Prostate gland (tissue), 2 donors: Measurements from ENCODE around the gene SPATC1L. TPM values are rescaled to one million over a fixed set of nuclear protein-coding genes. Genes with fewer than 3 reads are reported as not detected.

Experiments used
- DNase-seq: peaks from one replicate; pipeline ENCODE4 v3.0.0-alpha.2; 2019; ENCODE audit warnings: low spot score
- H3K27ac ChIP-seq, 2 donors: fragments of 200-600 bp; sonication (generic); 2 replicates each; pipeline ENCODE4 v1.5.1; 2017 to 2019
- H3K27me3 ChIP-seq: fragments of 200-600 bp; sonication (generic); replicated peaks from 2 replicates; pipeline ENCODE4 v1.5.1; 2019; ENCODE audit not compliant: insufficient read depth
- H3K36me3 ChIP-seq, 2 donors: fragments of 200-600 bp; sonication (generic); 1 replicate in 1 of 2; 2 replicates in 1 of 2; pipeline versions ENCODE4 v1.5.1 to v1.8.1; 2017 to 2019
- H3K4me1 ChIP-seq: fragments of 200-600 bp; sonication (generic); replicated peaks from 2 replicates; pipeline ENCODE4 v1.5.1; 2019
- H3K4me3 ChIP-seq, 2 donors: fragments of 200-600 bp; sonication (generic); 2 replicates each; pipeline ENCODE4 v1.5.1; 2017 to 2019
- H3K9me3 ChIP-seq: fragments of 200-600 bp; sonication (generic); 2 replicates; pipeline ENCODE4 v1.5.1; 2017
- CTCF ChIP-seq, 4 experiments: fragments of 200-600 bp in 2 of 4; fragments of 450-650 bp in 2 of 4; sonication (generic) in 2 of 4; IDR thresholded peaks; 1 replicate in 3 of 4; 2 replicates in 1 of 4; pipeline ENCODE4 v1.5.1; 2016 to 2019; ENCODE audit warnings: antibody characterized with exemption in 4 of 4, mild to moderate bottlenecking in 2 of 4, moderate library complexity in 2 of 4
- POLR2A ChIP-seq: fragments of 450-650 bp; IDR thresholded peaks from one replicate; pipeline ENCODE4 v1.6.1; 2016; ENCODE audit warnings: antibody characterized with exemption, mild to moderate bottlenecking
- POLR2AphosphoS5 ChIP-seq: sonication (generic); formaldehyde crosslinking; IDR thresholded peaks from one replicate; pipeline ENCODE4 v1.6.1; 2017; ENCODE audit warnings: antibody characterized with exemption
- WGBS: methylation state at CpG from one replicate; pipeline ENCODE4 v1.1.5; 2018; 5-methylcytosine and 5-hydroxymethylcytosine counted together
- intact Hi-C: fragments of 100-400 bp; cut with DNase I; formaldehyde crosslinking; loops from one replicate; pipeline ENCODE4 v1.14.2; 2022
- total RNA-seq, 2 donors: library from RNA; depleted of rRNA; stranded (reverse); fragments of >200 nt; gene quantifications; one replicate each; pipeline ENCODE4 v1.1.0, GENCODE V29; 2016

Gene SPATC1L
- total RNA-seq, 2 donors from 2014 or later, result 42.0 to 79.4 TPM

DNA sequence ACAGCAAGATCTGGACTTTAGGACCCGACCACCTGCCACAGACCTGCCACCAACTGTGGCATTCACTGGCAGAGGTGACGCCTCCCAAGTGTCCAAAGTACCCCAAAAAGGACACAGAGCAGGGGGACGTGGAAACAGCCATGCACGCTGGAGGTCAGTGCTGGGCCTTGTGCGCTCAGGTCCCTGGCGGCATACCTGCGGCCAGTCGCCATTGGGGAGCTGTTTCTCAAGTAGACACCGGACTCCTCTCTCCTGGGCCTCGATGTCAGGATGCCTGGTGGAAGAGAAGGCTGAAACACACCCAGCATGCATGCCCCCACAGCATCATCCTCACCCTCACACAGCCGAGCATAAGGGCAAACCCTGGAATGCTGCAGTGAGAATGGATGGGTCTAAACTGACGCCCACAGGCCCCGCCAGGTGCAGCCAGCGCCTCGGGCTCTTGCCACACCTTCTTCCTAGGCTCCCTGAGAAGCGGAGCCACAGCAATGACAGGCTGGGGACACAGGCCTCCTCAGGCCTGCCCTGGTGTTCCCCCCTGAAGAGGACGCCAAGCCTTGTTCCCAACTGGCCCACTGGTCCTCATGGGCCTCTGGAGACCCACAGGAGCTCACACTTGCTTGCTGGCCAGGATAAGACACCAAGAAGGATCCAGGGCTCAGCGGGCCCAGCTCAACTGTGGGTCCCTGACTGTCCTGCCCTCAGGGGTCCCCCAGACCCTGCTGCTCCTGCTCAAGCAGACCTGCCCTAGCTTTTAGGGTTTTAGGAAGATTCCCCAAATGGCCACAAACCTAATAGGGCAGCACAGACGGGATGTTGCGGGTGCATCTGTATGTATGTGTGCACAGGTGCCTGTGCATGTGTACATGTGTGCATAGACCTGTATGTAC is 7.7 kb upstream of the SPATC1L start:
- Histone ChIP-seq H3K4me1 (peaks cover 23% of the 10 kb centered on the region), H3K4me3 (no peak overlapping the region), H3K27ac (peak overlapping the region; percentile 96 to 99), H3K9me3 (no peaks in the 10 kb centered on the region), H3K36me3 (peaks cover 4 to 9% of the 10 kb centered on the region in 2 donors), H3K27me3 (no peaks in the 10 kb centered on the region)
- no peak for TF ChIP-seq CTCF (IDR thresholded peaks at IDR 0.05)
- TF ChIP-seq POLR2A, result no peak
- no peak for TF ChIP-seq POLR2AphosphoS5
- no peak for DNase-seq
- 95% methylated on average over 20 of the region's 20 CpGs for WGBS
- intact Hi-C loops, result no loop called here

- Histone ChIP-seq H3K27ac (peak overlapping the region; percentile 96 to 99), H3K9me3 (no peaks in the 10 kb centered on the region), H3K36me3 (peaks cover 4 to 9% of the 10 kb centered on the region in 2 donors), H3K4me3 (no peak overlapping the region), H3K27me3 (no peaks in the 10 kb centered on the region), H3K4me1 (peaks cover 23% of the 10 kb centered on the region)
- intact Hi-C loops, result no loop called here
- no peak for DNase-seq
- 75% methylated on average over 4 of the region's 4 CpGs for WGBS
- TF ChIP-seq POLR2AphosphoS5 (no peak), POLR2A (no peak), CTCF (IDR thresholded peaks at IDR 0.05) (no peak)
Observed at GRCh38 chr21:46191257-46191685, 7.0 kb upstream of the SPATC1L start.

DNA sequence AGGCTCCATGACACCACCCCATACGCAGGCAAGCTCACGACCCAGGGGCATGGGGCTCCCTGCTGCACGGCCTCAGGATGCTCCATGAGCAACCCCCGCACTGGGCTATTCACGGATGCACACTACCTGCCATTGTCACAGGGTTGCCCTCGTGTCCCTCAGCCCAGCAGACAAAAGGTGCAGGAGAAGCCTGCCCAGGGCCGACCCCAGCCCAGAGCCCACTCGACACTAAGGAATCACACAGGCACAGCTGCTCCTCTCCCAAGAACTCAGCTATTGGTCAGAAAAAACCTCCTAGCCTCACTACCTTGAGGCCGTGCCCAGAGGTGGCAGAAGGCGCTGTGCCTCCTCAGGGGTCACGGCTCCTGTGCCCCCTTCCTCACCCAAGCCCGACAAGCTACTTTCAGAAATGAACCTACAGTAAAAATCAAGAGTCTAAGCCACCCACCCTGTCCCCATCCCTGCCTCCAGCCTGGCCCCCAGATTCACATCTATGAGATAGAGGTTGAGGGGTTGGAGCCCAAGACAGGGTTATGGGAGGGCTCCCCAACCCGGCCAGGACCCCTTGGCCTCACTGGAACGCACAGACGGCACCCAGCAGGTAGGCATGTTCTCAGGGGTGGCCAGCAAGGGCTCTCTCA is 6.4 kb upstream of the SPATC1L start:
- H3K36me3 ChIP-seq, result peaks cover 0 to 2% of the 10 kb centered on the region in 2 donors
- intact Hi-C loops, result no loop called here
- H3K27me3 ChIP-seq, result no peaks in the 10 kb centered on the region
- no peaks in the 10 kb centered on the region for H3K9me3 ChIP-seq
- H3K27ac ChIP-seq, result peak overlapping the region; percentile 96 to 99
- DNase-seq, result no peak
- peaks cover 23% of the 10 kb centered on the region for H3K4me1 ChIP-seq
- TF ChIP-seq CTCF (IDR thresholded peaks at IDR 0.05) (no peak), POLR2A (no peak), POLR2AphosphoS5 (no peak)
- 89% methylated on average over 15 of the region's 15 CpGs for WGBS
- H3K4me3 ChIP-seq, result no peak overlapping the region

GRCh38 chr21:46189959-46190490 is 5.8 kb upstream of the SPATC1L start:
- Histone ChIP-seq H3K4me1 (peaks cover 23% of the 10 kb centered on the region), H3K4me3 (no peak overlapping the region), H3K27ac (peak overlapping the region; percentile 96 to 99), H3K9me3 (no peaks in the 10 kb centered on the region), H3K36me3 (no peaks in the 10 kb centered on the region), H3K27me3 (no peaks in the 10 kb centered on the region)
- DNase-seq, result no peak
- TF ChIP-seq POLR2A (no peak), POLR2AphosphoS5 (no peak), CTCF (IDR thresholded peaks at IDR 0.05) (no peak)
- intact Hi-C loops, result loop anchor here (5.0 kb wide), 1 partner anchor 218 kb away; no protein-coding TSS in a partner anchor
- 71% methylated on average over 9 of the region's 14 CpGs for WGBS
